Neural progenitor cell (in vitro differentiated cells): ENCODE results near the gene TFF2. TPM values are rescaled to one million over a fixed set of nuclear protein-coding genes. Genes with fewer than 3 reads are reported as not detected.

Experiments used
- DNase-seq: peaks from one replicate; pipeline ENCODE4 v3.0.0-alpha.2; 2016; ENCODE audit warnings: low spot score
- H2AFZ ChIP-seq: fragments of 200-600 bp; sonication (generic); replicated peaks from 2 replicates; pipeline ENCODE4 v1.6.1; 2016; ENCODE audit warnings: antibody characterized with exemption
- H3F3A ChIP-seq: fragments of 200-600 bp; sonication (generic); 2 replicates; pipeline ENCODE4 v1.6.1; 2016; ENCODE audit warnings: antibody characterized with exemption, low read depth
- H3K27ac ChIP-seq: fragments of 200-600 bp; sonication (generic); 2 replicates; pipeline ENCODE4 v1.5.1; 2016; ENCODE audit warnings: mild to moderate bottlenecking
- H3K27me3 ChIP-seq: fragments of 200-600 bp; sonication (generic); 2 replicates; pipeline ENCODE4 v1.6.1; 2016; ENCODE audit warnings: mild to moderate bottlenecking, moderate library complexity
- H3K36me3 ChIP-seq: fragments of 200-600 bp; sonication (generic); 2 replicates; pipeline ENCODE4 v1.5.1; 2016
- H3K4me1 ChIP-seq: fragments of 200-600 bp; sonication (generic); 2 replicates; pipeline ENCODE4 v1.6.1; 2016; ENCODE audit warnings: mixed run types
- H3K4me2 ChIP-seq: fragments of 200-600 bp; sonication (generic); 2 replicates; pipeline ENCODE4 v1.6.1; 2016
- H3K4me3 ChIP-seq: fragments of 200-600 bp; sonication (generic); 2 replicates; pipeline ENCODE4 v1.5.1; 2016
- H3K79me2 ChIP-seq: fragments of 200-600 bp; sonication (generic); 2 replicates; pipeline ENCODE4 v1.6.1; 2016; ENCODE audit warnings: low read depth
- H3K9ac ChIP-seq: fragments of 200-600 bp; sonication (generic); 2 replicates; pipeline ENCODE4 v1.6.1; 2016
- H3K9me3 ChIP-seq: fragments of 200-600 bp; sonication (generic); 2 replicates; pipeline ENCODE4 v1.5.1; 2016; ENCODE audit warnings: low read depth
- H4K20me1 ChIP-seq: fragments of 200-600 bp; sonication (generic); 2 replicates; pipeline ENCODE4 v1.6.1; 2016; ENCODE audit warnings: low read depth
- H3K27ac Mint-ChIP-seq: 3 replicates; pipeline ENCODE4 v1.8.0; 2021; ENCODE audit warnings: mixed read lengths
- H3K27me3 Mint-ChIP-seq: 2 replicates; pipeline ENCODE4 v1.8.0; 2022; ENCODE audit warnings: low read depth, mild to moderate bottlenecking, inconsistent platforms, moderate library complexity, mixed read lengths; ENCODE audit not compliant: insufficient read depth
- H3K36me3 Mint-ChIP-seq: 3 replicates; pipeline ENCODE4 v1.8.0; 2021; ENCODE audit warnings: mixed read lengths
- H3K4me1 Mint-ChIP-seq: 3 replicates; pipeline ENCODE4 v1.8.0; 2021; ENCODE audit warnings: mixed read lengths
- H3K4me3 Mint-ChIP-seq: 3 replicates; pipeline ENCODE4 v1.8.0; 2021; ENCODE audit warnings: mild to moderate bottlenecking, moderate library complexity, mixed read lengths
- H3K9me3 Mint-ChIP-seq: 3 replicates; pipeline ENCODE4 v1.8.0; 2020; ENCODE audit warnings: mixed read lengths
- EZH2 ChIP-seq: fragments of 200-600 bp; sonication (generic); IDR thresholded peaks from 2 replicates; pipeline ENCODE4 v1.6.1; 2017; ENCODE audit warnings: antibody characterized with exemption, mild to moderate bottlenecking, moderate library complexity
- EZH2phosphoT487 ChIP-seq: fragments of 200-600 bp; sonication (generic); IDR thresholded peaks from 2 replicates; pipeline ENCODE4 v1.6.1; 2017; ENCODE audit warnings: antibody characterized with exemption
- total RNA-seq: library from RNA; depleted of rRNA; stranded (reverse); fragments of >200 nt; gene quantifications from 2 replicates; pipeline ENCODE4 v1.2.3, GENCODE V29; 2015; ENCODE audit warnings: low replicate concordance
- TF ChIP-seq, protein P1 (sequence below): fragments of 200-600 bp; sonication (generic); IDR thresholded peaks from 2 replicates; pipeline ENCODE4 v1.5.1; 2017; ENCODE audit warnings: antibody characterized with exemption, mild to moderate bottlenecking

The TFF2 gene
- total RNA-seq, 1 donor from 2014 or later, result not detected

DNA sequence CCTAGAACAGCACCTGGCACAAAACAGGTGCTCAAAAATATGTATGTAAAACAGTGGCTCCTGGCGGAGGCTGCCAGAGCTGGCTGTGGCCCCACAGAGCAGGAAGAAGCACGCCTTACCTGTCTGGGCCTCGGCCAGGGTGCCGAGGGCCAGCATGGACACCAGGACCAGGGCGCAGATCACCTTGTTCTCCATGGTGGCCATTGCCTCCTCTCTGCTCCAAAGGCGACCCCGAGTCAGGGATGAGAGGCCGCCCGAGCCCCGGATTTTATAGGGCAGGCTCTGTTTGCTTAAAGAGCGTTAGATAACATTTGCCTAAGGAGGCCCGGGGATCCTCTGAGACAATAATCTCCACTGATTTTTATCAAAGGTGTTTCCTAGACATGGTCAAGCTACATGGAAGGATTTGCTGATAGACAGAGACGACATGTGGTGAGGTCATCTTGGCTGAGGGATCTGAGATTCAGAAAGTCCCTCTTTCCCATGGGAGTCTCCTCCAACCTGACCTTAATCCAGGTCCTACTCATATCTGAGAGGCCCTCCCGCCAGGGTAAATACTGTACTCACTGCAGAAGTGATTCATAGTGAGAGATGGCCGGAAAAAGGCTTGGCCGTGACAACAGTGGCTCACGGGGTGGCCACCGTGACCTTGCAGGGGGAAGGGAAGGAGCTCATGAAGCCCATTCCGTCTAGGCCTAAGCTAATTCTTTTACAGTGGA lies 15.7 kb upstream of the TFF2 start, which contains the start of gene TFF1:
Gene TFF1 (minus strand): TSS at position 244 of the 719 bp plus-strand sequence. CDS start 40 bp downstream, at position 204.
- H3F3A ChIP-seq, result no peaks in the 10 kb centered on the region
- H3K9me3 ChIP-seq, result no peaks in the 10 kb centered on the region
- Mint-ChIP-seq H3K27ac (peak within 1 kb of the TSS; percentile 91), H3K4me1 (peaks cover 34% of the 10 kb centered on the region), H3K27me3 (peaks cover 22% of the 10 kb centered on the region), H3K36me3 (no peaks in the 10 kb centered on the region), H3K9me3 (peaks cover 3% of the 10 kb centered on the region), H3K4me3 (no peak within 1 kb of the TSS)
- TF ChIP-seq, protein P1, sequence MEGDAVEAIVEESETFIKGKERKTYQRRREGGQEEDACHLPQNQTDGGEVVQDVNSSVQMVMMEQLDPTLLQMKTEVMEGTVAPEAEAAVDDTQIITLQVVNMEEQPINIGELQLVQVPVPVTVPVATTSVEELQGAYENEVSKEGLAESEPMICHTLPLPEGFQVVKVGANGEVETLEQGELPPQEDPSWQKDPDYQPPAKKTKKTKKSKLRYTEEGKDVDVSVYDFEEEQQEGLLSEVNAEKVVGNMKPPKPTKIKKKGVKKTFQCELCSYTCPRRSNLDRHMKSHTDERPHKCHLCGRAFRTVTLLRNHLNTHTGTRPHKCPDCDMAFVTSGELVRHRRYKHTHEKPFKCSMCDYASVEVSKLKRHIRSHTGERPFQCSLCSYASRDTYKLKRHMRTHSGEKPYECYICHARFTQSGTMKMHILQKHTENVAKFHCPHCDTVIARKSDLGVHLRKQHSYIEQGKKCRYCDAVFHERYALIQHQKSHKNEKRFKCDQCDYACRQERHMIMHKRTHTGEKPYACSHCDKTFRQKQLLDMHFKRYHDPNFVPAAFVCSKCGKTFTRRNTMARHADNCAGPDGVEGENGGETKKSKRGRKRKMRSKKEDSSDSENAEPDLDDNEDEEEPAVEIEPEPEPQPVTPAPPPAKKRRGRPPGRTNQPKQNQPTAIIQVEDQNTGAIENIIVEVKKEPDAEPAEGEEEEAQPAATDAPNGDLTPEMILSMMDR, result no peak
- no peak for TF ChIP-seq EZH2phosphoT487
- TF ChIP-seq EZH2, result no peak
- no peak within 1 kb of the TSS for H3K9ac ChIP-seq
- no peak within 1 kb of the TSS for H3K4me2 ChIP-seq
- no peak for DNase-seq
- no peak within 1 kb of the TSS for H3K27ac ChIP-seq
- no peak within 1 kb of the TSS for H2AFZ ChIP-seq
- no peaks in the 10 kb centered on the region for H3K4me1 ChIP-seq
- H3K4me3 ChIP-seq, result no peak within 1 kb of the TSS
- no peaks in the 10 kb centered on the region for H4K20me1 ChIP-seq
- H3K36me3 ChIP-seq, result no peaks in the 10 kb centered on the region
- no peaks in the 10 kb centered on the region for H3K79me2 ChIP-seq
- no peaks in the 10 kb centered on the region for H3K27me3 ChIP-seq

- H3K9me3 Mint-ChIP-seq, result no peaks in the 10 kb centered on the region
- no peak for DNase-seq
- Histone ChIP-seq H3K4me2 (no peak overlapping the region), H3K4me3 (no peak overlapping the region), H3K27me3 (no peaks in the 10 kb centered on the region), H4K20me1 (no peaks in the 10 kb centered on the region), H3K27ac (no peak overlapping the region), H3K9me3 (no peaks in the 10 kb centered on the region), H3K79me2 (no peaks in the 10 kb centered on the region), H2AFZ (no peak overlapping the region), H3K4me1 (no peaks in the 10 kb centered on the region), H3F3A (no peaks in the 10 kb centered on the region), H3K36me3 (no peaks in the 10 kb centered on the region), H3K9ac (no peak overlapping the region)
- H3K36me3 Mint-ChIP-seq, result no peaks in the 10 kb centered on the region
- TF ChIP-seq, protein P1, result no peak
- TF ChIP-seq EZH2, result no peak
- TF ChIP-seq EZH2phosphoT487, result no peak
- no peak overlapping the region for H3K4me3 Mint-ChIP-seq
- H3K4me1 Mint-ChIP-seq, result peaks cover 34% of the 10 kb centered on the region
- peaks cover 20% of the 10 kb centered on the region for H3K27me3 Mint-ChIP-seq
- no peak overlapping the region for H3K27ac Mint-ChIP-seq
These were observed 15.0 kb upstream of the TFF2 start for GRCh38 chr21:42365770-42366169.

DNA sequence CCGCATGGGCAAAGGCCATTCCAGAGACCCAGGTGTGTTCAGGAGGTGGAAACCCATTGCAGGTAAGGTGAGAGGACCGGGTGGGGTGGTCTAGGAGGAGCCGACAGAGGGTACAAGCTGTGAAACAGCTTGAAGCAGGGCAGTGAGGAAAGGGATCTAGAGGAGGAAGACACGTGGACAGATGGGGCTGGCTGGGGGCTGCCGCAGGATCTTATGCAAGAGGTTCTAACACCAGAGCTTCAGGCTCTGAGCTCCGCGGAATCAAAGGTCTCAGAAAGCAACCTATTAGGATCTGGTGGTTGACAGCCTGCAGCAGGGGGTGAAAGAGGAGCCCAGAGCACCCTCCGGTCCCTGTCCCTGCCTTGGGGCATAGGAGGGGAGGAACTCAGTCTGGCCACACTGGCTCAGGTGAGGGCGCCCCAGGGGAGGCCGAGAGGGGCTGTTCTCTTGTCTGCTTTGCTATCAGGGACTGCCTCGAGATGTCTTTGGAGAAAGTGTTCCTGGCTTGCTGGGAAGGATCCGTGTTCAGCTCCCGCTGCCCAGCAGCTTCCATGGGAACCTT lies 13.6 kb upstream of the TFF2 start:
- Histone ChIP-seq H3K36me3 (no peaks in the 10 kb centered on the region), H4K20me1 (no peaks in the 10 kb centered on the region), H3K27ac (no peak overlapping the region), H3K79me2 (no peaks in the 10 kb centered on the region), H3K9me3 (no peaks in the 10 kb centered on the region), H3F3A (no peaks in the 10 kb centered on the region), H3K9ac (no peak overlapping the region), H3K4me3 (no peak overlapping the region), H3K27me3 (no peaks in the 10 kb centered on the region), H3K4me2 (no peak overlapping the region), H3K4me1 (no peaks in the 10 kb centered on the region), H2AFZ (no peak overlapping the region)
- no peak for DNase-seq
- no peaks in the 10 kb centered on the region for H3K9me3 Mint-ChIP-seq
- H3K27me3 Mint-ChIP-seq, result peaks cover 19% of the 10 kb centered on the region
- peaks cover 36% of the 10 kb centered on the region for H3K4me1 Mint-ChIP-seq
- H3K27ac Mint-ChIP-seq, result no peak overlapping the region
- no peaks in the 10 kb centered on the region for H3K36me3 Mint-ChIP-seq
- H3K4me3 Mint-ChIP-seq, result no peak overlapping the region
- TF ChIP-seq, protein P1, result no peak
- no peak for TF ChIP-seq EZH2
